Body of pancreas (tissue), 4 donors: ENCODE measurements around the gene PRAME. TPM values are rescaled to one million over a fixed set of nuclear protein-coding genes. Genes with fewer than 3 reads are reported as not detected.

Experiments used
- ATAC-seq: fragments of 150-250 bp; one replicate; pipeline ENCODE4 v1.9.1; 2016
- DNase-seq, 4 donors: peaks; one replicate each; pipeline ENCODE4 v3.0.0-alpha.2; 2019
- H3K27ac ChIP-seq, 4 donors: fragments of 200-600 bp; sonication (generic); 1 replicate in 3 of 4; 2 replicates in 1 of 4; pipeline versions ENCODE4 v1.5.1 to v1.6.1; 2016 to 2019; ENCODE audit warnings: mild to moderate bottlenecking in 1 of 4, mixed read lengths in 1 of 4, moderate library complexity in 1 of 4
- H3K27me3 ChIP-seq, 2 donors: fragments of 200-600 bp; sonication (generic); one replicate each; pipeline ENCODE4 v1.6.0; 2016; ENCODE audit warnings: mild to moderate bottlenecking in 1 of 2
- H3K36me3 ChIP-seq, 2 donors: fragments of 200-600 bp; sonication (generic); replicated peaks in 1 of 2; 2 replicates each; pipeline ENCODE4 v1.5.1; 2016; ENCODE audit warnings: low read depth in 2 of 2; ENCODE audit not compliant: insufficient read depth in 1 of 2
- H3K4me1 ChIP-seq: fragments of 200-600 bp; sonication (generic); one replicate; pipeline ENCODE4 v1.6.0; 2016
- H3K4me3 ChIP-seq, 2 donors: fragments of 200-600 bp; sonication (generic); 1 replicate in 1 of 2; 2 replicates in 1 of 2; pipeline ENCODE4 v1.5.1; 2016 to 2019
- H3K9me3 ChIP-seq, 3 donors: fragments of 200-600 bp; sonication (generic); 1 replicate in 2 of 3; 2 replicates in 1 of 3; pipeline ENCODE4 v1.5.1; 2016
- CTCF ChIP-seq, 7 experiments: fragments of 450-650 bp in 4 of 7; fragments of 200-600 bp in 3 of 7; sonication (generic) in 3 of 7; IDR thresholded peaks; one replicate each; pipeline ENCODE4 v1.5.1; 2016 to 2019; ENCODE audit warnings: antibody characterized with exemption in 7 of 7
- POLR2A ChIP-seq, 3 donors: fragments of 450-650 bp; IDR thresholded peaks; one replicate each; pipeline ENCODE4 v1.6.1; 2016; ENCODE audit warnings: antibody characterized with exemption in 3 of 3, mild to moderate bottlenecking in 2 of 3
- WGBS, 2 donors: methylation state at CpG; one replicate each; pipeline ENCODE4 v1.1.5; 2017; 5-methylcytosine and 5-hydroxymethylcytosine counted together
- intact Hi-C: fragments of 100-400 bp; cut with DNase I; formaldehyde crosslinking; loops from one replicate; pipeline ENCODE4 v1.15.1; 2023
- total RNA-seq, 2 donors: library from RNA; depleted of rRNA; stranded (reverse); fragments of >200 nt; gene quantifications; one replicate each; pipeline ENCODE4 v1.1.0, GENCODE V29; 2016

Gene PRAME
- total RNA-seq, 2 donors from 2014 or later: not detected

GRCh38 chr22:22593250-22593649 is 34.2 kb upstream of the PRAME start:
- intact Hi-C loops: no loop called here
- Histone ChIP-seq H3K4me1 (no peaks in the 10 kb centered on the region), H3K4me3 (no peak overlapping the region), H3K9me3 (no peaks in the 10 kb centered on the region), H3K36me3 (no peaks in the 10 kb centered on the region), H3K27ac (no peak overlapping the region), H3K27me3 (no peaks in the 10 kb centered on the region)
- TF ChIP-seq POLR2A (IDR thresholded peaks at IDR 0.05) (no peak), CTCF (IDR thresholded peaks at IDR 0.05) (no peak)
- ATAC-seq (no peak), DNase-seq (no peak)
- WGBS, 2 donors: 68% methylated on average over 2 of the region's 2 CpGs

GRCh38 chr22:22591348-22592299 is 32.6 kb upstream of the PRAME start:
- ATAC-seq (no peak), DNase-seq (no peak)
- H3K27me3 ChIP-seq: no peaks in the 10 kb centered on the region
- no peaks in the 10 kb centered on the region for H3K4me1 ChIP-seq
- no peaks in the 10 kb centered on the region for H3K36me3 ChIP-seq
- no peak overlapping the region for H3K4me3 ChIP-seq
- TF ChIP-seq POLR2A (IDR thresholded peaks at IDR 0.05) (no peak), CTCF (IDR thresholded peaks at IDR 0.05) (no peak)
- 51 to 52% methylated on average over 8 of the region's 8 CpGs for WGBS, 2 donors
- intact Hi-C loops: no loop called here
- no peak overlapping the region for H3K27ac ChIP-seq
- H3K9me3 ChIP-seq: no peaks in the 10 kb centered on the region

GRCh38 chr22:22590136-22590891 is 31.2 kb upstream of the PRAME start:
- Histone ChIP-seq H3K4me1 (no peaks in the 10 kb centered on the region), H3K27ac (no peak overlapping the region), H3K4me3 (no peak overlapping the region), H3K9me3 (no peaks in the 10 kb centered on the region), H3K36me3 (no peaks in the 10 kb centered on the region), H3K27me3 (peaks cover 0 to 3% of the 10 kb centered on the region in 2 donors)
- 77 to 79% methylated on average over 8 of the region's 8 CpGs for WGBS, 2 donors
- intact Hi-C loops: no loop called here
- DNase-seq (no peak), ATAC-seq (no peak)
- TF ChIP-seq CTCF (IDR thresholded peaks at IDR 0.05) (no peak), POLR2A (IDR thresholded peaks at IDR 0.05) (no peak)

GRCh38 chr22:22588485-22589164 is 29.6 kb upstream of the PRAME start:
- H3K27ac ChIP-seq: no peak overlapping the region
- H3K27me3 ChIP-seq: peaks cover 0 to 3% of the 10 kb centered on the region in 2 donors
- intact Hi-C loops: no loop called here
- no peaks in the 10 kb centered on the region for H3K9me3 ChIP-seq
- no peaks in the 10 kb centered on the region for H3K4me1 ChIP-seq
- H3K36me3 ChIP-seq: no peaks in the 10 kb centered on the region
- no peak for DNase-seq
- TF ChIP-seq CTCF (IDR thresholded peaks at IDR 0.05): no peak
- TF ChIP-seq POLR2A (IDR thresholded peaks at IDR 0.05): no peak
- ATAC-seq: no peak
- H3K4me3 ChIP-seq: no peak overlapping the region
- 58 to 64% methylated on average over 12 of the region's 12 CpGs for WGBS, 2 donors
